Kidney epithelial cell (primary cell): ENCODE data around the gene KAT6B. TPM values are rescaled to one million over a fixed set of nuclear protein-coding genes. Genes with fewer than 3 reads are reported as not detected.

ENCODE experiments used
- DNase-seq: peaks from one replicate; pipeline ENCODE4 v3.0.0-alpha.2; 2010; ENCODE audit warnings: low read depth
- H3K27me3 ChIP-seq: 2 replicates; pipeline ENCODE4 v1.6.0; 2011; ENCODE audit warnings: low read length; ENCODE audit not compliant: control insufficient read depth, insufficient read depth
- H3K36me3 ChIP-seq: 2 replicates; pipeline ENCODE4 v1.5.1; 2011; ENCODE audit warnings: low read length; ENCODE audit not compliant: control insufficient read depth, insufficient read depth
- H3K4me3 ChIP-seq: 2 replicates; pipeline ENCODE4 v1.5.1; 2011; ENCODE audit warnings: low read depth, mild to moderate bottlenecking, control low read depth, low read length
- total RNA-seq: library from RNA; depleted of rRNA; stranded (reverse); fragments of >200 nt; gene quantifications from 2 replicates; pipeline ENCODE4 v1.2.3, GENCODE V29; 2015
- TF ChIP-seq, protein P1 (sequence below): IDR thresholded peaks from 2 replicates; pipeline ENCODE4 v1.5.1; 2011; ENCODE audit warnings: mild to moderate bottlenecking, moderate library complexity, low read length, control low read depth, inconsistent platforms; ENCODE audit not compliant: insufficient read depth, poor library complexity, severe bottlenecking

KAT6B gene
- total RNA-seq, 1 donor from 2014 or later = 8.0 TPM

DNA sequence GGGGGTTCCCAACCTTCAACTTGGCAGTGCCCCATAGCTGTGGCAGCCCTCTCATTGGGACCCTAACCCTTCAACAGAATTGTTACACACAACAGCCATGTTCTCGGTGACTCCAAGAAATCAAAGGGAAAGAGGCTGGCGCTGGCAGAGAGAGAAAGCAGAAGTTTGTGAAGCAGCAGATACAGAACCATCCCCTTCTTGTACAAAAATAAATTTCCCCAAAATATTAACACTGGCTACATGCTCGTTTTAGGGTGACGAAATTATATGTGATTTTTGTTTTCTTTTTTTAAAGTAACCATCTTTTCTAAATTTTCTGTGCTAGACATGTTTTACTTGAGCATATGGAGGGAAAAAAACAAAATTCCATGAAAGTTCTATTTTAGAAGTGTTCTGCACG, 239.9 kb downstream of the KAT6B start:
- Histone ChIP-seq H3K36me3 (no peaks in the 10 kb centered on the region), H3K4me3 (no peak overlapping the region), H3K27me3 (no peaks in the 10 kb centered on the region)
- TF ChIP-seq, protein P1, sequence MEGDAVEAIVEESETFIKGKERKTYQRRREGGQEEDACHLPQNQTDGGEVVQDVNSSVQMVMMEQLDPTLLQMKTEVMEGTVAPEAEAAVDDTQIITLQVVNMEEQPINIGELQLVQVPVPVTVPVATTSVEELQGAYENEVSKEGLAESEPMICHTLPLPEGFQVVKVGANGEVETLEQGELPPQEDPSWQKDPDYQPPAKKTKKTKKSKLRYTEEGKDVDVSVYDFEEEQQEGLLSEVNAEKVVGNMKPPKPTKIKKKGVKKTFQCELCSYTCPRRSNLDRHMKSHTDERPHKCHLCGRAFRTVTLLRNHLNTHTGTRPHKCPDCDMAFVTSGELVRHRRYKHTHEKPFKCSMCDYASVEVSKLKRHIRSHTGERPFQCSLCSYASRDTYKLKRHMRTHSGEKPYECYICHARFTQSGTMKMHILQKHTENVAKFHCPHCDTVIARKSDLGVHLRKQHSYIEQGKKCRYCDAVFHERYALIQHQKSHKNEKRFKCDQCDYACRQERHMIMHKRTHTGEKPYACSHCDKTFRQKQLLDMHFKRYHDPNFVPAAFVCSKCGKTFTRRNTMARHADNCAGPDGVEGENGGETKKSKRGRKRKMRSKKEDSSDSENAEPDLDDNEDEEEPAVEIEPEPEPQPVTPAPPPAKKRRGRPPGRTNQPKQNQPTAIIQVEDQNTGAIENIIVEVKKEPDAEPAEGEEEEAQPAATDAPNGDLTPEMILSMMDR = no peak
- DNase-seq = no peak

DNA sequence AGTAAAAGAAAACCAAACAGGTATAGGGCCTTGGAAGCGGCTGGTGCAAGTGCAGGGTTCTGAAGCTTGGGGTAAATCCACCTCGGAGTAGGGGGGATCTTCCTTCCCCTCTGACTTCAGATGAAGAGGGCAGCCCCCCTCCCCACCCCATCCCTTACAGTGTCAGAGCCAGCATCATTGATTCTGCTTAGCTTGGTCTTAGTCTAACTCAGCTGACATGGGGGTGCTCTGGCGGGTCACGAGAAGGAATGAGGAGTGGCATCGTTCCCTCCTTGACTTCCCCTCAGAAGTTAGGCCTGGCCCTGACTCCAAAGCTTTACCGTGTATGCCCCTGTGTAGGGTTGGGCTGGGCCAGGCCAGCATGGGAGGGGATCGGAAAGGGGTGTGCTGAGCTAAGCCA, 240.9 kb downstream of the KAT6B start:
- DNase-seq = no peak
- H3K4me3 ChIP-seq = no peak overlapping the region
- H3K27me3 ChIP-seq = no peaks in the 10 kb centered on the region
- TF ChIP-seq, protein P1 = no peak
- H3K36me3 ChIP-seq = no peaks in the 10 kb centered on the region

DNA sequence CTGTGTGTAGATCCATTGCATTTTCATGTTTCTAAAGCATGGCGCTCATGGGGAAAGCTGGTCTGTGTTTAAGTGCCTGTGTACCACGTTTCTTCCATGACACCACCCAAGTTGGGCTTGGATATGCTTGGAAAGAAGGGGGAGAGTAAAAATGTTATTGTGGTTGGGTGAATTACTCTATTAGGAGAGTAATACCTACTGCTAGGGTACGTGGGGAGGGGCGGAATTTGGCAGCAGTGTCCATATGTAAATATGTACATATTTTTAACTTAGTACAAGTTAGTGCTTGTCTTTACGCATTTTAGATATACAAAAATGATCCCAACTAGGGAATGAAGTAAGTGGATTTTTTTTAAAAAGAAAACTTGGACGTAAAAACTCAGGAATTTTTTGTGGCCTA, 242.1 kb downstream of the KAT6B start:
- TF ChIP-seq, protein P1 = no peak
- H3K36me3 ChIP-seq = no peaks in the 10 kb centered on the region
- H3K4me3 ChIP-seq = no peak overlapping the region
- no peak for DNase-seq
- H3K27me3 ChIP-seq = no peaks in the 10 kb centered on the region

DNA sequence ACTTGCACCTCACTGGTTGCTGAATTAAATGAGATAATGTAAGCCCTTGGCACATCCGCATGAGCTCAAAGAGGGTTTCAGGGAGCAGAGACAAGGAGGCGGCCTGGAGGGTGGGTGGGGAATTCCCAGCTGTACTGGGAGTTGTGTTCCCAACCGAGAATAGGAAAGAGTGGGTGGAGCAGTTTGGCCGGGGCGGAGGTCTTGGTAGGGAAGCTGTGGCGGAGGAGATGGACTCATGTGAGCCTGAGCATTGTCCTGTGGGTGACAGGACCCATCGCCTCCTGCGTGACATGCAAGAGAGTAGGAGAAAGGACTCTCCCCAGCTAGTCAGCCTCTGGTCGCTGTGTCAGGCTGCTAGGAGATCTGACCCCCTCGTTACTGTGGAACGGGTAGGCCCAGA, 244.1 kb downstream of the KAT6B start:
- Histone ChIP-seq H3K36me3 (no peaks in the 10 kb centered on the region), H3K27me3 (no peaks in the 10 kb centered on the region), H3K4me3 (no peak overlapping the region)
- no peak for DNase-seq
- TF ChIP-seq, protein P1 = no peak

DNA sequence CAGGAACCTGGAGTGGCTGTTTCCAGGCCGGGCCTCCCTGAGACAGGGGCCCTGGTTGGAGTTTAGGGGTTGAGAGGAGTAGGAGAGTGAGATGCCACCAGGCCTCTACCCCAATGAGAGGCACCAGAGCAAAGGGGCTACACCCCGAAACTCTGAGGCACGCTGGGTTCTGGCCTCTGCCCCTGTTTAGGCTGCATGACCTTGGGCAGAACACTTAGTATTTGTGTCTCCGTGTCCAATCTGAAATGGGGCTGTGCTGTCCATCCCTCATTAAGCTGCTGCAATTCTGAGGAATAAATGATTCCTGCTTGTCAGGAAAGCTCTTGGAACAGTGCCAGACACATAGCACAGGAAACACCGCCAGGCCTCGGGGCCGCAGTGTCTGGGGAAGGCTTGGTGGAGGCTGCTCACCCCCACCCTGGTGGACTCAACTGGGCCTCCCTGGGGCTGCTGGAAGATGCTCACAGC, 244.6 kb downstream of the KAT6B start:
- no peak for DNase-seq
- TF ChIP-seq, protein P1 = no peak
- H3K27me3 ChIP-seq = no peaks in the 10 kb centered on the region
- no peak overlapping the region for H3K4me3 ChIP-seq
- no peaks in the 10 kb centered on the region for H3K36me3 ChIP-seq

DNA sequence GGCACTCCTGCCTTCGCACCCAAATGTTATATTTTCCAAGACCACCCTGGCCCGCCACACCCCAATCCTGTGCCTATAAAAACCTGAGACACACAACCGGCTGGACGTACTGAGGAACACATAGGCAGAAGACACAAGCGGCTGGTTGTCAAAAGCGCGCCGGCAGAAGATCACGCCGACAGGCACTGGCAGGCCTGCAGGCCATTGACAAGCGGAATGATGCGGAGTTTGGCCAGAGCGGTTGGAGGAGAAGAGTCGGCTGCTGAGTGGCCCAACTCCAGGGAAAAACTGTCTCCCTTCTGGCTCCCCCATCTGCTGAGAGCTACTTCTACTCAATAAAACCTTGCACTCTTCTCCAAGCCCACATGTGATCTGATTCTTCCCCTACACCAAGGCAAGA, 245.4 kb downstream of the KAT6B start:
- H3K4me3 ChIP-seq = no peak overlapping the region
- no peak for DNase-seq
- TF ChIP-seq, protein P1 = no peak
- H3K27me3 ChIP-seq = no peaks in the 10 kb centered on the region
- no peaks in the 10 kb centered on the region for H3K36me3 ChIP-seq
